ENCODE data around the gene ODF2. TPM values are rescaled to one million over a fixed set of nuclear protein-coding genes. Genes with fewer than 3 reads are reported as not detected.
"Not testable (repeated sequence)": the region's sequence is repeated elsewhere in the genome, so short reads cannot be mapped to it uniquely, and the experiment has no call there.

Gene ODF2
- total RNA-seq, 2 experiments from 2014 or later, result 77.5 to 82.8 TPM

GRCh38 chr9:128504485-128505413 is 48.9 kb downstream of the ODF2 start, which contains the start of gene GLE1:
Gene GLE1 (plus strand): TSS chr9:128504719. CDS start chr9:128504806, 87 bp downstream.
- DNase-seq, result peak; percentile 97
- CTCF ChIA-PET, result interaction anchor here (0.8 to 1.3 kb wide), 5 partner anchors 45 to 142 kb away, joined by 3 to 4 read pairs (median 4); partner anchors contain the start of gene ODF2
- POLR2A ChIA-PET, result interaction anchor here (0.7 to 2.9 kb wide), 13 partner anchors 8 to 444 kb away, joined by 3 to 38 read pairs (median 3); partner anchors contain the start of genes SPTAN1, URM1 and ZDHHC12
- no peaks in the 10 kb centered on the region for H3K9me3 Mint-ChIP-seq (ENCODE audit: insufficient read depth)
- peak within 1 kb of the TSS; percentile 100 for H3K4me3 Mint-ChIP-seq
- H3K4me1 Mint-ChIP-seq (ENCODE audit: low read depth), result peaks cover 19% of the 10 kb centered on the region
- ATAC-seq, result peak; percentile 93
- H3K27me3 Mint-ChIP-seq (ENCODE audit: low read depth), result no peaks in the 10 kb centered on the region
- H3K36me3 Mint-ChIP-seq (ENCODE audit: low read depth), result peaks cover 33% of the 10 kb centered on the region
- peak within 1 kb of the TSS; percentile 99 for H3K27ac Mint-ChIP-seq

DNA sequence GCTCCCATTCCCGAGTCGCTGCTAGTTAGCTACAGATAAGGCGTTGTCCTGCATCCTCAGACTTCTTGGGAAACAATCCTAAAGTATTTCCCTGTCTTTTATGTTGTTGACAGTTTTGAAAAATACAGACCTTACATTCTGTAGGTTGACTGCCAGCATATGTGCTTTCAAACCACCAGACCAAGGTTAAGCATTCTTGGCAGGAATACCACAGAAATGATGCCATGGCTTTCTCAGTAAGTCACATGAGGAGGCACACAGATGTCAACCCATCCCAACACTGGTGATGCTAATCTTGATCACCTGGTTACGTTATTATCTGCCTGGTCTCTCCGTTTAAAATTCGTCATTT is 49.6 kb downstream of the ODF2 start:
- DNase-seq, result no peak
- Mint-ChIP-seq H3K36me3 (ENCODE audit: low read depth) (peaks cover 31% of the 10 kb centered on the region), H3K27me3 (ENCODE audit: low read depth) (no peaks in the 10 kb centered on the region), H3K27ac (peak overlapping the region; percentile 99), H3K4me3 (peak overlapping the region; percentile 100), H3K9me3 (ENCODE audit: insufficient read depth) (no peaks in the 10 kb centered on the region), H3K4me1 (ENCODE audit: low read depth) (peaks cover 19% of the 10 kb centered on the region)
- ChIA-PET CTCF (interaction anchor here (0.8 to 1.3 kb wide), 5 partner anchors 45 to 143 kb away, joined by 3 to 4 read pairs (median 4); partner anchors contain the start of gene ODF2), POLR2A (interaction anchor here (0.8 to 2.9 kb wide), 12 partner anchors 8 to 443 kb away, joined by 3 to 38 read pairs (median 4); partner anchors contain the start of genes SPTAN1, URM1 and ZDHHC12)
- no peak for ATAC-seq

DNA sequence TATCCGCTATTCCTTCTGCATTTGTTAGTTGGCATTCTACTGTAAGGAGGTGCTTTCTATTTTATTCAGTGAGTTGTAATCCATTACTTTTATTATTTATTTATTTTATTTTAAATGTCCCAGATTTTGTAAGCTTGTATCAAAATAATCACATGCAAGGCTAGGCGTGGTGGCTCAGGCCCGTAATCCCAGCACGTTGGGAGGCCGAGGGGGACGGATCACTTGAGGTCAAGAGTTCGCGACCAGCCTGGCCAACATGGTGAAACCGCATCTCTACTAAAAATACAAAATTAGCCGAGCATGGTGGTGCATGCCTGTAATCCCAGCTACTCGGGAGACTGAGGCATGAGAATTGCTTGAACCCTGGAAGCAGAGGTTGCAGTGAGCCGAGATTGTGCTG is 50.1 kb downstream of the ODF2 start:
- POLR2A ChIA-PET, result interaction anchor here (1.6 to 2.9 kb wide), 3 partner anchors 10 to 46 kb away, joined by 6 to 38 read pairs (median 15); partner anchors contain the start of gene SPTAN1
- not testable (repeated sequence) for ATAC-seq; H3K27ac Mint-ChIP-seq; DNase-seq; H3K27me3 Mint-ChIP-seq (ENCODE audit: low read depth); H3K9me3 Mint-ChIP-seq (ENCODE audit: insufficient read depth)
- peaks cover 28% of the 10 kb centered on the region for H3K36me3 Mint-ChIP-seq (ENCODE audit: low read depth)
- peak overlapping the region; percentile 100 for H3K4me3 Mint-ChIP-seq
- H3K4me1 Mint-ChIP-seq (ENCODE audit: low read depth), result peaks cover 19% of the 10 kb centered on the region
- CTCF ChIA-PET, result interaction anchor here (0.6 to 1.3 kb wide), 3 partner anchors 35 to 68 kb away, joined by 3 to 4 read pairs (median 4); no protein-coding TSS in a partner anchor

- POLR2A ChIA-PET, result interaction anchor here (1.1 to 1.3 kb wide), 3 partner anchors 8 to 40 kb away, joined by 3 to 10 read pairs (median 4); partner anchors contain the start of genes GLE1 and SPTAN1
- Mint-ChIP-seq H3K4me3 (no peak overlapping the region), H3K36me3 (ENCODE audit: low read depth) (peaks cover 59% of the 10 kb centered on the region), H3K9me3 (ENCODE audit: insufficient read depth) (no peaks in the 10 kb centered on the region), H3K4me1 (ENCODE audit: low read depth) (peaks cover 17% of the 10 kb centered on the region), H3K27ac (no peak overlapping the region), H3K27me3 (ENCODE audit: low read depth) (no peaks in the 10 kb centered on the region)
- ATAC-seq (no peak), DNase-seq (no peak)
- CTCF ChIA-PET, result interaction anchor here (1.1 to 1.4 kb wide), 3 partner anchors 38 to 305 kb away, joined by 4 to 5 read pairs (median 4); no protein-coding TSS in a partner anchor
These were observed 57.0 kb downstream of the ODF2 start for GRCh38 chr9:128512820-128513219.

GRCh38 chr9:128521956-128522355 is 66.2 kb downstream of the ODF2 start:
- DNase-seq (no peak), ATAC-seq (no peak)
- Mint-ChIP-seq H3K27me3 (ENCODE audit: low read depth) (no peaks in the 10 kb centered on the region), H3K4me1 (ENCODE audit: low read depth) (peaks cover 2% of the 10 kb centered on the region), H3K27ac (no peak overlapping the region), H3K36me3 (ENCODE audit: low read depth) (peaks cover 61% of the 10 kb centered on the region), H3K4me3 (no peak overlapping the region), H3K9me3 (ENCODE audit: insufficient read depth) (peaks cover 3% of the 10 kb centered on the region)
- POLR2A ChIA-PET, result interaction anchor here (1.8 to 2.0 kb wide), 2 partner anchors 17 to 30 kb away, joined by 6 to 7 read pairs; partner anchors contain the start of genes GLE1 and SPTAN1
- CTCF ChIA-PET, result no interaction called here

- ChIA-PET CTCF (no interaction called here), POLR2A (interaction anchor here (0.7 kb wide), 1 partner anchor 158 kb away, joined by 3 read pairs; no protein-coding TSS in a partner anchor)
- Mint-ChIP-seq H3K27ac (no peak overlapping the region), H3K36me3 (ENCODE audit: low read depth) (peaks cover 58% of the 10 kb centered on the region), H3K9me3 (ENCODE audit: insufficient read depth) (peaks cover 3% of the 10 kb centered on the region), H3K27me3 (ENCODE audit: low read depth) (no peaks in the 10 kb centered on the region), H3K4me1 (ENCODE audit: low read depth) (no peaks in the 10 kb centered on the region), H3K4me3 (no peak overlapping the region)
- DNase-seq, result no peak
- no peak for ATAC-seq
These were observed 67.6 kb downstream of the ODF2 start for GRCh38 chr9:128523199-128523925.

DNA sequence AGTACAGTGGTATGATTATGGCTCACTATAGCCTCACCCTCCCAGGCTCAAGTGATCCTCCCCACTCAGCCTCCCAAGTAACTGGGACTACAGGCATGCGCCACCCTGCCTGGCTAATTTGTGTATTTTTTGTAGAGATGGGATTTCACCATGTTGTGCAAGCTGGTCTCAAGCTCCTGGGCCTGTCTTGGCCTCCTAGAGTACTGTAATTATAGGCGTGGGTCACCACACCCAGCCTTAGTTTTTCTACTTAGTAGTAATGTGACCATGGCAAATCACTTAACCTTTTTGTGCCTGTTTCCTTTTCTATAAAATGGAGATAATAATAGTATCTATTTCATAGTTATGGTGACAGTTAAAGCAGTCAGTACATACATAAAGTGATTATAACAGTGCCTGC is 70.9 kb downstream of the ODF2 start:
- ChIA-PET POLR2A (no interaction called here), CTCF (no interaction called here)
- no peak for DNase-seq
- H3K27ac Mint-ChIP-seq, result no peak overlapping the region
- no peaks in the 10 kb centered on the region for H3K9me3 Mint-ChIP-seq (ENCODE audit: insufficient read depth)
- no peak overlapping the region for H3K4me3 Mint-ChIP-seq
- no peaks in the 10 kb centered on the region for H3K27me3 Mint-ChIP-seq (ENCODE audit: low read depth)
- H3K36me3 Mint-ChIP-seq (ENCODE audit: low read depth), result peaks cover 50% of the 10 kb centered on the region
- no peak for ATAC-seq
- no peaks in the 10 kb centered on the region for H3K4me1 Mint-ChIP-seq (ENCODE audit: low read depth)

GRCh38 chr9:128528445-128529160 is 72.8 kb downstream of the ODF2 start:
- H3K9me3 Mint-ChIP-seq (ENCODE audit: insufficient read depth), result no peaks in the 10 kb centered on the region
- H3K4me1 Mint-ChIP-seq (ENCODE audit: low read depth), result no peaks in the 10 kb centered on the region
- H3K36me3 Mint-ChIP-seq (ENCODE audit: low read depth), result peaks cover 52% of the 10 kb centered on the region
- no peaks in the 10 kb centered on the region for H3K27me3 Mint-ChIP-seq (ENCODE audit: low read depth)
- H3K27ac Mint-ChIP-seq, result no peak overlapping the region
- CTCF ChIA-PET, result no interaction called here
- POLR2A ChIA-PET, result interaction anchor here (1.0 kb wide), 1 partner anchor 420 kb away, joined by 3 read pairs; no protein-coding TSS in a partner anchor
- no peak for DNase-seq
- ATAC-seq, result no peak
- H3K4me3 Mint-ChIP-seq, result no peak overlapping the region

GRCh38 chr9:128529191-128529590 is 73.4 kb downstream of the ODF2 start:
- H3K4me1 Mint-ChIP-seq (ENCODE audit: low read depth), result no peaks in the 10 kb centered on the region
- no peak for ATAC-seq
- no peaks in the 10 kb centered on the region for H3K27me3 Mint-ChIP-seq (ENCODE audit: low read depth)
- CTCF ChIA-PET, result no interaction called here
- no peaks in the 10 kb centered on the region for H3K9me3 Mint-ChIP-seq (ENCODE audit: insufficient read depth)
- POLR2A ChIA-PET, result no interaction called here
- H3K36me3 Mint-ChIP-seq (ENCODE audit: low read depth), result peaks cover 56% of the 10 kb centered on the region
- no peak for DNase-seq
- H3K27ac Mint-ChIP-seq, result peak overlapping the region; percentile 16
- H3K4me3 Mint-ChIP-seq, result no peak overlapping the region

- no peak overlapping the region for H3K4me3 Mint-ChIP-seq
- ATAC-seq (no peak), DNase-seq (no peak)
- H3K27ac Mint-ChIP-seq, result peak overlapping the region; percentile 5
- no peaks in the 10 kb centered on the region for H3K9me3 Mint-ChIP-seq (ENCODE audit: insufficient read depth)
- POLR2A ChIA-PET, result interaction anchor here (3.3 kb wide), 1 partner anchor 20 kb away, joined by 15 read pairs; the partner anchor contains the start of gene SPTAN1
- H3K27me3 Mint-ChIP-seq (ENCODE audit: low read depth), result no peaks in the 10 kb centered on the region
- peaks cover 51% of the 10 kb centered on the region for H3K36me3 Mint-ChIP-seq (ENCODE audit: low read depth)
- H3K4me1 Mint-ChIP-seq (ENCODE audit: low read depth), result no peaks in the 10 kb centered on the region
- CTCF ChIA-PET, result interaction anchor here (0.6 to 1.0 kb wide), 2 partner anchors 47 to 112 kb away, joined by 3 read pairs; no protein-coding TSS in a partner anchor
These were observed 76.8 kb downstream of the ODF2 start for GRCh38 chr9:128532581-128532980.
